Measurements from ENCODE around the gene ZSWIM4.

GRCh38 chr19:13796301-13797057 is 1.2 kb downstream of the ZSWIM4 start:
- TF ChIP-seq FOXA1 (IDR thresholded peaks at IDR 0.05) (no peak), HDGF (IDR thresholded peaks at IDR 0.05; ENCODE audit: borderline replicate concordance) (no peak), ELF4 (IDR thresholded peaks at IDR 0.05) (no peak), PKNOX1 (IDR thresholded peaks at IDR 0.05) (no peak), SP1 (IDR thresholded peaks at IDR 0.05) (no peak), ZNF384 (IDR thresholded peaks at IDR 0.05) (no peak)

Data from HEK293T (cell line).